ENCODE results near the gene CDKN1A.

GRCh38 chr6:36730424-36731380 is 52.2 kb downstream of the CDKN1A start:
- TF ChIP-seq CTCF (IDR thresholded peaks at IDR 0.05) = no peak
- TF ChIP-seq POLR2A (IDR thresholded peaks at IDR 0.05) = no peak
